ENCODE data around the gene GNB1.
A peak's percentile ranks its signal among the peaks of the same experiment; 100 is the strongest.

GNB1 gene

GRCh38 chr1:1788646-1789431 is 102.0 kb downstream of the GNB1 start:
- peaks cover 5% of the 10 kb centered on the region for H3K4me1 ChIP-seq (ENCODE audit: insufficient read depth, poor library complexity, severe bottlenecking)
- peaks cover 89% of the 10 kb centered on the region for H3K36me3 ChIP-seq (ENCODE audit: low read depth)
- no peak for ATAC-seq (ENCODE audit: low read depth)
- H3K27ac ChIP-seq (ENCODE audit: poor library complexity, severe bottlenecking), result no peak overlapping the region
- no peaks in the 10 kb centered on the region for H3K9me3 ChIP-seq (ENCODE audit: severe bottlenecking)
- no peak overlapping the region for H3K4me3 ChIP-seq (ENCODE audit: severe bottlenecking)
- peak; percentile 27 for TF ChIP-seq CTCF (IDR thresholded peaks at IDR 0.05; ENCODE audit: poor library complexity, severe bottlenecking)
- DNase-seq (ENCODE audit: low spot score), result peak; percentile 57
- no peaks in the 10 kb centered on the region for H3K27me3 ChIP-seq (ENCODE audit: insufficient read depth, poor library complexity, severe bottlenecking)

- Histone ChIP-seq H3K36me3 (ENCODE audit: low read depth) (peaks cover 82% of the 10 kb centered on the region), H3K9me3 (ENCODE audit: severe bottlenecking) (no peaks in the 10 kb centered on the region), H3K4me1 (ENCODE audit: insufficient read depth, poor library complexity, severe bottlenecking) (peaks cover 6% of the 10 kb centered on the region), H3K27me3 (ENCODE audit: insufficient read depth, poor library complexity, severe bottlenecking) (no peaks in the 10 kb centered on the region), H3K27ac (ENCODE audit: poor library complexity, severe bottlenecking) (no peak overlapping the region), H3K4me3 (ENCODE audit: severe bottlenecking) (no peak overlapping the region)
- TF ChIP-seq CTCF (IDR thresholded peaks at IDR 0.05; ENCODE audit: poor library complexity, severe bottlenecking), result no peak
- DNase-seq (ENCODE audit: low spot score) (no peak), ATAC-seq (ENCODE audit: low read depth) (no peak)
Observed at GRCh38 chr1:1788136-1788535, 102.8 kb downstream of the GNB1 start.

- H3K4me3 ChIP-seq (ENCODE audit: severe bottlenecking), result no peak overlapping the region
- TF ChIP-seq CTCF (IDR thresholded peaks at IDR 0.05; ENCODE audit: poor library complexity, severe bottlenecking), result no peak
- ATAC-seq (ENCODE audit: low read depth) (no peak), DNase-seq (ENCODE audit: low spot score) (no peak)
- H3K27me3 ChIP-seq (ENCODE audit: insufficient read depth, poor library complexity, severe bottlenecking), result no peaks in the 10 kb centered on the region
- H3K27ac ChIP-seq (ENCODE audit: poor library complexity, severe bottlenecking), result no peak overlapping the region
- peaks cover 15% of the 10 kb centered on the region for H3K4me1 ChIP-seq (ENCODE audit: insufficient read depth, poor library complexity, severe bottlenecking)
- H3K36me3 ChIP-seq (ENCODE audit: low read depth), result peaks cover 71% of the 10 kb centered on the region
- H3K9me3 ChIP-seq (ENCODE audit: severe bottlenecking), result no peaks in the 10 kb centered on the region
Observed at GRCh38 chr1:1786836-1787605, 103.9 kb downstream of the GNB1 start.

- H3K27ac ChIP-seq (ENCODE audit: poor library complexity, severe bottlenecking), result no peak overlapping the region
- peaks cover 16% of the 10 kb centered on the region for H3K4me1 ChIP-seq (ENCODE audit: insufficient read depth, poor library complexity, severe bottlenecking)
- no peaks in the 10 kb centered on the region for H3K9me3 ChIP-seq (ENCODE audit: severe bottlenecking)
- DNase-seq (ENCODE audit: low spot score) (no peak), ATAC-seq (ENCODE audit: low read depth) (no peak)
- H3K36me3 ChIP-seq (ENCODE audit: low read depth), result peaks cover 57% of the 10 kb centered on the region
- H3K4me3 ChIP-seq (ENCODE audit: severe bottlenecking), result no peak overlapping the region
- H3K27me3 ChIP-seq (ENCODE audit: insufficient read depth, poor library complexity, severe bottlenecking), result no peaks in the 10 kb centered on the region
- no peak for TF ChIP-seq CTCF (IDR thresholded peaks at IDR 0.05; ENCODE audit: poor library complexity, severe bottlenecking)
Observed at GRCh38 chr1:1785666-1786065, 105.2 kb downstream of the GNB1 start.

Measured in RWPE2 (cell line).